Activated naive CD4-positive, alpha-beta T cell treated with anti-CD3 and anti-CD28 coated beads, Interleukin-2, amount 50 U/mL, for 24 hours (primary cell): ENCODE results near the gene SRPK3.
A peak's percentile ranks its signal among the peaks of the same experiment; 100 is the strongest.

ENCODE experiments used
- H3K27ac Mint-ChIP-seq: one replicate; pipeline ENCODE4 v1.8.0; 2021; ENCODE audit warnings: mild to moderate bottlenecking, mixed read lengths
- H3K27me3 Mint-ChIP-seq: one replicate; pipeline ENCODE4 v1.8.0; 2021; ENCODE audit warnings: mixed read lengths
- H3K36me3 Mint-ChIP-seq: one replicate; pipeline ENCODE4 v1.8.0; 2021; ENCODE audit warnings: mixed read lengths
- H3K4me1 Mint-ChIP-seq: one replicate; pipeline ENCODE4 v1.8.0; 2021; ENCODE audit warnings: mixed read lengths
- H3K4me3 Mint-ChIP-seq: one replicate; pipeline ENCODE4 v1.8.0; 2021; ENCODE audit warnings: mild to moderate bottlenecking, mixed read lengths
- H3K9me3 Mint-ChIP-seq: one replicate; pipeline ENCODE4 v1.8.0; 2021; ENCODE audit warnings: mixed read lengths

The SRPK3 gene, protein sequence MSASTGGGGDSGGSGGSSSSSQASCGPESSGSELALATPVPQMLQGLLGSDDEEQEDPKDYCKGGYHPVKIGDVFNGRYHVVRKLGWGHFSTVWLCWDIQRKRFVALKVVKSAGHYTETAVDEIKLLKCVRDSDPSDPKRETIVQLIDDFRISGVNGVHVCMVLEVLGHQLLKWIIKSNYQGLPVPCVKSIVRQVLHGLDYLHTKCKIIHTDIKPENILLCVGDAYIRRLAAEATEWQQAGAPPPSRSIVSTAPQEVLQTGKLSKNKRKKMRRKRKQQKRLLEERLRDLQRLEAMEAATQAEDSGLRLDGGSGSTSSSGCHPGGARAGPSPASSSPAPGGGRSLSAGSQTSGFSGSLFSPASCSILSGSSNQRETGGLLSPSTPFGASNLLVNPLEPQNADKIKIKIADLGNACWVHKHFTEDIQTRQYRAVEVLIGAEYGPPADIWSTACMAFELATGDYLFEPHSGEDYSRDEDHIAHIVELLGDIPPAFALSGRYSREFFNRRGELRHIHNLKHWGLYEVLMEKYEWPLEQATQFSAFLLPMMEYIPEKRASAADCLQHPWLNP

DNA sequence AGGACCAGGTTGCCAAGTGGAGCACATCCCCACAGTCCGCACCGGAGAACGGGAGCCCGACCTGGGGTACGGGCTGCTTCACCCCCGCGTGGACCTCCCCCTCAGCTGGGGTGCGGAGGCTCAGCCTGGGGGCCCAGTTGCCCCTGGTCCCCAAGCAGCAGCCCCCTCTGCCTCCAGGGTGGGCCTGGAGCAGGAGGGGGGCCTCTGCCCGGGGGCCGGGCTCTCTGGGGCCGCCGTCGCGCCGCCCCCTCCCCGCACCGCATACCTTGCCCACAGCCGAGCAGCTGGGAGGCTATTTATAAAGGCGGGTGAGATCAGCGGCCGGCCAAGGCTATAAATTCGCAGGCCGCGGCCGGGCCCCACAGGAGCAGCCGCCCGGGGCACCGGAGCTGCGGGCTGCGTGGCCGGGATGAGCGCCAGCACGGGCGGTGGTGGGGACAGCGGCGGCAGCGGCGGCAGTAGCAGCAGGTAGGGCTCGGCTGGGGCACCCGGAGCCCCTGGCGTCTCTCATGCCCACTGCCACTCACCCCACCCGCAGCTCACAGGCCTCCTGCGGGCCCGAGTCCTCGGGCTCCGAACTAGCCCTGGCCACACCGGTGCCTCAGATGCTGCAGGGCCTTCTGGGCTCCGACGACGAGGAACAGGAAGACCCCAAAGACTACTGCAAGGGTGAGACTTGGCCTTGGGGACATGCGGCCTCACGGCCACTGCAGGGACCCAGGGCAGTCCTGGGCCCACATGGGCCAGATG, at the start of gene SRPK3:
Gene SRPK3, plus strand, starts transcription at position 364 of the 750 bp plus-strand sequence. Its CDS starts 46 bp downstream, at position 410.
- Mint-ChIP-seq H3K27ac (no peak within 1 kb of the TSS), H3K9me3 (no peaks in the 10 kb centered on the region), H3K27me3 (no peaks in the 10 kb centered on the region), H3K36me3 (no peaks in the 10 kb centered on the region), H3K4me3 (no peak within 1 kb of the TSS), H3K4me1 (peaks cover 5% of the 10 kb centered on the region)

DNA sequence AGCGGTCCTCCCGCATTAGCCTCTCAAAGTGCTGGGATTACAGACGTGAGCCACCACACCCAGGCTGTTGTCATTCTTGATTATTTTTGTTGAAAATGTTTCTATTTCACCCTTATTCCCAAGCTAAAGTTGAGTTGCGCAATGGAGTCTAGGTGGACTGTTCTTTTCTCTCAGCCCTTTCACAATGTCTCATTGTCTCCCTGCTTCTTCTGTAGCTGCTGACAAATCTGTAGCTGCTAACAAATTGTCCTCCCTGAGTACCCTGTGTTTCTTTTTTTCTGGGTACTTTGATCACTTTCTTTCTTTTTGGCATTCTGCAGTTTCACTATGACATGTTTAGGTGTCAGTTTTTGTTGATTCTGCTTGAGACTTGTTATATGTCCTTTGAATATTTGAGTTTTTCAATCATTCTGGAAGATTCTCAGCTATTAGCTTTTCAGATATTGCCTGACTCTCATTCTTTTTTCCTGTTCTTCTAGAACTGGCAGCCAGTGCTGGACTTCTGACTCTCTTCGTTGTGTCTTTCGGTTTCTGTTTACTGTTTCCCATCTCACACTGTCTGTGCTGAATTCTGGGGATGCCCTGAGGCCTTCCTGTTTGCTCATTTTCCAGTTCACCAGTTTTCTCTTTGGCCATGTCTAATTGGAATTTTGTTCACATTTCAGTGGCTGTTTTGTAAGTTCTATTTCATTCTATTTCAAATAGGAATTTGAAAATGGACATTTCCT, 49.6 kb upstream of the SRPK3 start:
- Mint-ChIP-seq H3K27ac (no peak overlapping the region), H3K4me3 (no peak overlapping the region), H3K4me1 (peaks cover 30% of the 10 kb centered on the region), H3K27me3 (no peaks in the 10 kb centered on the region), H3K9me3 (no peaks in the 10 kb centered on the region), H3K36me3 (peaks cover 8% of the 10 kb centered on the region)

DNA sequence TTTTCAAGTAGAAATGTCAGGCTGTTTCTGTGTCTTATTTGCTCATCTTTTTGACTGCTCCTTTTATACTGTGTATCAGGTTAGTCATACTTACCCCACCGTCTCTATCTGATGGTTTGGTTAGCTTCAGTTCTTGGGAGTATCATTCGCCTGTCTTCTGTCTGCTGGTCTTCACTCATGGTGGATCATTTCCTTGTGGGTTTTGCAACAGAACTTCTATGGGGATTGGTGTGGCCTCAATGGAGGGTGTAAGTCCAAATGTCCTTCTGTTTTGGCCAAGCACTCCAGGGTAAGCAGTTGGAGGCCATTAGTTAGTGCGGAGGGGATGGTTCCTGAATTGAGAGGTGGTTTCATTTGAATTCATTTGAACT, 49.0 kb upstream of the SRPK3 start:
- H3K36me3 Mint-ChIP-seq: peaks cover 8% of the 10 kb centered on the region
- H3K4me1 Mint-ChIP-seq: peaks cover 28% of the 10 kb centered on the region
- no peaks in the 10 kb centered on the region for H3K27me3 Mint-ChIP-seq
- H3K4me3 Mint-ChIP-seq: no peak overlapping the region
- H3K9me3 Mint-ChIP-seq: no peaks in the 10 kb centered on the region
- H3K27ac Mint-ChIP-seq: no peak overlapping the region

DNA sequence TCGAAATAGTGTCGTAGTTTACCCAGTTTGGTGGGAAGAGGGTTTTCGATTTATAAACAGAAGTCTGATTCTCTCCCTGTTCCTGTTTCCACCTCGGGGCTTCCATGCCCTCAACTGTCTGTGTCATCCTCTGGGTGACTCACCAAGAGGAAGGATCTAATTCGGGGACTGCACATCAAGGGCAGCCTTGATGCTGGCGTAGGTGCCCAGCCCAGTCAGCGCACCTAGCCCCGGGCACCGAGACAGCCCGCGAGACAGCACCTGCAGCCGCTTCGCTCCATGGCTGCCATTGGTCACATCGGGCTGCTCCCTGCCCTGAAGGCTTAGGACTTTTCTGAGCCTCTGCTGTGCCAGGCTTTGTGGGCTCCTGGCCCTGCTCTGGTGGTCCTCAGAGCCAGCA, 48.4 kb upstream of the SRPK3 start:
- H3K4me3 Mint-ChIP-seq: no peak overlapping the region
- H3K36me3 Mint-ChIP-seq: peaks cover 8% of the 10 kb centered on the region
- no peaks in the 10 kb centered on the region for H3K27me3 Mint-ChIP-seq
- no peak overlapping the region for H3K27ac Mint-ChIP-seq
- peaks cover 22% of the 10 kb centered on the region for H3K4me1 Mint-ChIP-seq
- no peaks in the 10 kb centered on the region for H3K9me3 Mint-ChIP-seq

DNA sequence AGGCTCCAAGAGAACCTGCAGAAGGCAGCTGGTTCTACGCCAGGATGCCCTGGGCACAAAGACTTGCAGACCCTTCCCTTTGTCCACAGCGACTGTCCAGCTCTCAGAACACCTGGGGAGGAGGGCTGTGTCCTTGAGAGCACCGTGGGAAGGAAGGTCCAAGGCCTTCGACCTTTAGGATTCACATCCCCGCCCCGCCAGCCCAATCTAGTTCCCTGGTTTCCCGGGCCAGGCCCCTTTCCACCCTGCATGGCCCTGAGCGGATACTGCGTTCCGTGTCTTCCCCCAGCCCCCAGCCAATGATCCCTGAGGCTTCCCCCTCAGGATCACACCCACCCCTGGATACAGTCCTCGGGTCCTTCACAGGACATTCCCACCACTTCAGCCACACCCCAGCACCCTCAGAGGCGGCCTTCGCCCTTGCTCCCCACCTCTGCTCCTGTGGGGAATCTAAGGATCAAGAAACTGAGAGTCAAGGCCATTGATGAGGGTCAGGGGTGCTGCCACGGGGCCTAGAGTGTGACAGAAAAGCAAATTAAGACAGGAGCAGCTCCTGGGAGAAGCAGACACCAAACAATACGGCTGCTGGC, 47.1 kb upstream of the SRPK3 start:
- Mint-ChIP-seq H3K36me3 (peaks cover 8% of the 10 kb centered on the region), H3K9me3 (no peaks in the 10 kb centered on the region), H3K4me1 (peaks cover 21% of the 10 kb centered on the region), H3K4me3 (no peak overlapping the region), H3K27me3 (no peaks in the 10 kb centered on the region), H3K27ac (no peak overlapping the region)

DNA sequence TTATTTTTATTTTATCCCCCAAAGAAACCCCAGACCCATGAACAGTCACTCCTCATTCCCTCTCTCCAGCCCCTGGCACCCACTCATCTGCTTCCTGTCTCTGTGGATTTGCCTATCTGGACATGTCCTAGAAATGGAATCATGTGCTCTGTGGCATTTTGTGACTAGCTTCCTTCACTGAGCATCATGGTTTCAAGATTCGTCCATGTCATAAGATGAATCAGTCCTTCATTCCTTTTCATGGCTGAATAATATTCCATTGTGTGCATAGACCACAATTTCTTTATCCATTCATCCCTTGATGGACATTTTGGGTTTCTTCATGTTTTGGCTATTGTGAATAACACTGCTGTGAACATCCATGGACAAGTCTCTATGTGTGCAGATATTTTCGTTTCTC, 46.0 kb upstream of the SRPK3 start:
- Mint-ChIP-seq H3K27me3 (no peaks in the 10 kb centered on the region), H3K4me1 (peaks cover 21% of the 10 kb centered on the region), H3K36me3 (peaks cover 8% of the 10 kb centered on the region), H3K4me3 (no peak overlapping the region), H3K9me3 (no peaks in the 10 kb centered on the region), H3K27ac (no peak overlapping the region)

DNA sequence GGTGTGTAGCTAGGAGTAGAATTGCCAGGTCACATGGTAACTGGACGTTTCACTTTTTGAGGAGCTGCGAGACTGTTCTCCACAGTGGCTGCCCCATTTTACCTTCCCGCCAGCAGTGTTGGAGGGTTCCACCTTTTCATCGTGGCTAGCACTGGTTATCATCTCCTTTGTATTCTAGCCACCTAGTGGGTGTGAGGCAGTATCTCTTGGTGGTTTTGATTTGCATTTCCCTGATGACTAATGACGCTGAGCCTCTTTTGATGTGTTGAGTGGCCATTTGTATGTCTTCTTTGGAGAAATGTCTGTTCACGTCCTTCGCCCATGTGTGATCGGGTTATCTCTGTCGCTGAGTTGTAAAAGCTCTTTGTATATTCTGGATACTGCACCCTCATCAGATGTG, 45.6 kb upstream of the SRPK3 start:
- H3K27me3 Mint-ChIP-seq: no peaks in the 10 kb centered on the region
- H3K27ac Mint-ChIP-seq: no peak overlapping the region
- H3K36me3 Mint-ChIP-seq: peaks cover 8% of the 10 kb centered on the region
- peaks cover 24% of the 10 kb centered on the region for H3K4me1 Mint-ChIP-seq
- no peaks in the 10 kb centered on the region for H3K9me3 Mint-ChIP-seq
- H3K4me3 Mint-ChIP-seq: no peak overlapping the region

DNA sequence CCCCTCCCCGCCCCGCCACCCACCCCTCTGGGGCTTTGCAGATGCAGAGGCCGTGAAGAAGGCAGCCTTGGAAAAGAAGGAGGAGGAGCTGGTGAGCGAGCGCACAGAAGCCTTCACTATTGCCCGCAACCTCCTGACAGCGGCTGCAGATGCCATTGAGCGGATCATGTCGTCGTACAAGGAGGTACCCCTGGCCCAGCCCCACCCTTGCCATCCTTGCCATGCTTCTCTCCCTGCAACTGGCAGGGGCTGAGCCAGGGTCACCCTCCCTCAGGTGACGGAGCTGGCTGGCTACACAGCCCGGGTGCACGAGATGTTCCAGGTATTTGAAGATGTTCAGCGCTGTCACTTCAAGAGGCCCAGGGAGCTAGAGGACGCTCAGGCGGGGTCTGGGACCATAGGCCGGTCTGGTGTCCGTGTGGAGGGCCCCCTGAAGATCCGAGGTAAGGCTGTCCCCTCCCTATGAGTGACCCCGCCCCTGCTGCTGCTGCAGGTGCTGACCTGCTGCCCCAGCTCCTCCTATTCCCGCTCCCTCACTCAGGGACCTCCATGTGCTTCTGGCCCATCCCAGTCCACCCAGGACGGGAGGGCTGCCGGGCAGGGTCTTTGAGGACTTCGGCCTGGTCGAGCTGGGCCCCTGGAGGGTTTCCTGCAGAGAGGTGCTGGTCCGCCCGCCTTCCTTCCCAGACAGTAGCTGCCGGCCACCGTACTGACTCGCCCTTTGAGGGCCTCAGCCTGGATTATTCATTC, 44.6 kb upstream of the SRPK3 start:
- Mint-ChIP-seq H3K27ac (no peak overlapping the region), H3K4me3 (no peak overlapping the region), H3K27me3 (no peaks in the 10 kb centered on the region), H3K4me1 (peaks cover 27% of the 10 kb centered on the region), H3K36me3 (peaks cover 7% of the 10 kb centered on the region), H3K9me3 (no peaks in the 10 kb centered on the region)

DNA sequence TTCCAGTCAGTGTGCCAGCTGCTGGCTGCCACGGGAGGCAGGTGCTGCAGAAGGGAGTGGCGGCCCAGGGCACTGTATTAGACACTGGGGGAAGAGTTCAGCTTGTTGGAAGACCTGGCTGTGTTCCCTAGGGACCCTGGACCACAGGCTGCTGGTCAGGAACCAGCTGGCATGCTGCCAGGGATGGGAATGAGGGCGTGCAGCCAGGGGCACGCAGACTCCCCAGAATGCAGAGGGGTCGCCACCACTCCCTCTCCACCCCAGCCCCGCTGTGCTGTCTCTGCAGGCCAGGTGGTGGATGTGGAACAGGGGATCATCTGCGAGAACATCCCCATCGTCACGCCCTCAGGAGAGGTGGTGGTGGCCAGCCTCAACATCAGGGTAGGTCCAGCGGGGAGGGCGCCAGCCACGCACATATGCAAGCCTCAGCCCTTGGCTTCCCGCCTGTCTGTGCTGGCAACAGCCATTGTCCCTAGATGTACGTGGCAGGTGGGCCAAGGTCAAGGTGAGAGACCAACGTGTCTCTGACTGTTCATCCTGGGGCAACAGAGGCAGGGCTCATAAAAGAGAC, 43.9 kb upstream of the SRPK3 start:
- Mint-ChIP-seq H3K27me3 (no peaks in the 10 kb centered on the region), H3K36me3 (peaks cover 2% of the 10 kb centered on the region), H3K4me1 (peaks cover 21% of the 10 kb centered on the region), H3K27ac (no peak overlapping the region), H3K4me3 (no peak overlapping the region), H3K9me3 (no peaks in the 10 kb centered on the region)

DNA sequence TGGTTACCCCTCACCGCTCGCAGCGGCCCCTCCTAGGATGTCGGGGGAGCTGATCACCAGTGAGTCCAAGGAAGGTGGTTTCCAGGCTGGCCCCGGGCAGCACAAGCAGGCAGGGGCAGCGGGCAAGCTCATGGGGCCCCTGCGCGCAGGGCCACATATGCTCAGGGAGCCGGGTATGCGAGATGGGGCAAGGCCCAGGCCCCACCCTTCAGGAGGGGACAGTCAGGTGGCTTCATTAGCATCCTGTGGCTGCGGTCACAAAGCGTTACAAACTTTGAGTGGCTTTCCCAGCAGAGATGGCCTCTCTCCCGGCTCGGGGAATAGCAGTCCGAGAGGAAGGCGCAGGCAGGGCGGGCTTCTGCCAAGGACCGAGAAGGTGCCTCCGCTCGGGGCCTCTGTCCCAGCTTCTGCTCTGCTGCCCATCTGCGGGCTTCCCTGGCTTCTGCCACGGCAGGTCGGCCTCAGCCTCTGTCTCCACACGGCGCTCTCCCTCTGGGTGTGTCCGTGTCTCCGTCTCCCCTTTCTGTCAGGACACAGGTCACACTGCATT, 42.7 kb upstream of the SRPK3 start:
- Mint-ChIP-seq H3K27me3 (no peaks in the 10 kb centered on the region), H3K36me3 (peaks cover 2% of the 10 kb centered on the region), H3K4me1 (peaks cover 21% of the 10 kb centered on the region), H3K27ac (no peak overlapping the region), H3K4me3 (no peak overlapping the region), H3K9me3 (no peaks in the 10 kb centered on the region)

DNA sequence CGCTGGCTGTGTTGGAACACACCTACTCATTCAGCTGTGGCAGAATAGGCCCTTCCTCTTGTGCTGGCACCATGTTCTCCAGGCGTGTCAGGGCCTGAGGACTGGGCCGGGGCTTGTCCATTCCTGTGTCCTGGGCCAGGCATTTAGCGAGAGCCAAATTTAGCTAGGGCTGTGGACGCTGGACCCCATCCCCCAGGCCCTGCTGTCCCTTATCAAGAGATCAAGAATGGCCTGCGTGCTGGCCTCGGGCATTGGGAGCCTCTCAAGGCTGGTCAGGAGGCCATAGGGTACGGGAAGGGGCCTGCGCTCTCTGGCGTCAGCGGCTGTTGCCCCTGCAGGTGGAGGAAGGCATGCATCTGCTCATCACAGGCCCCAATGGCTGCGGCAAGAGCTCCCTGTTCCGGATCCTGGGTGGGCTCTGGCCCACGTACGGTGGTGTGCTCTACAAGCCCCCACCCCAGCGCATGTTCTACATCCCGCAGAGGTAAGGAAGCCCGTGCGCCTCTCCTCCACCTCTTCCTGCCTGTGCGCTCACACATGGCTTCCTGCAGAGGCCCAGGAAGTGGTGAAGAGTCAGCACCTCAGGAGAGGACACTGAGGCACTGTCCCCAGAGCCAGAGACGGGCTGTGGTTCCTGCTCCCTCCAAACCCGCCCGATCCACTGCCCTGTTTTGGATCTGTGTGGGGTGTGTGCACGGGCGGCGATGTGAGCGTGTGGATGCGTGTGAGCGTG, 40.9 kb upstream of the SRPK3 start:
- Mint-ChIP-seq H3K4me1 (peaks cover 20% of the 10 kb centered on the region), H3K36me3 (peaks cover under 1% of the 10 kb centered on the region), H3K27me3 (no peaks in the 10 kb centered on the region), H3K27ac (peak overlapping the region; percentile 17), H3K4me3 (peak overlapping the region; percentile 4), H3K9me3 (no peaks in the 10 kb centered on the region)

DNA sequence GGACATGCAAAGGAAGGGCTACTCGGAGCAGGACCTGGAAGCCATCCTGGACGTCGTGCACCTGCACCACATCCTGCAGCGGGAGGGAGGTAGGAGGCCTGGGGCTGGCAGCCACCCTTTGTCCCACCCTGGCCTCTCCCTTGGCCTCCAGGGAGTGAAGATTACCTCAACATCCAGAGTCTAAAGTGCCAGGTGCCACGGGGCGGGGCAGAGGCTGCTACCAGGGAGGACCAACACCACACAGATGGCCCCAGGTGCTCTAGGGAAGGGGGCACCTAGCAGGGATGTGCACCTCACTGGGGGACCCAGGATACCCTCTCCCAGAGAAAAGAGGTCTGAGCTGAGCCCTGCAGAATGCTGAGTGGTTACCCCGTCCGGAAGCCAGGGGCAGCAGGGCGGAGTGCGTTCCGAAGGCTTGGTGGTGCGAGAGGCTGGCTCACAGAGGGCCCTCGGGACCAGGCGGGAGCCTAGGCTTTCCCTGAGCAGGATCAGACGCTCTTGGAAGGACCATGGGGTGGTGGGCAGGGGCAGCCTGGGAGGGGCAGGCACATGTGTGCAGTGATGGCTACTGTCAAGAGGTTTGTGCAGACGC, 40.1 kb upstream of the SRPK3 start:
- H3K4me3 Mint-ChIP-seq: no peak overlapping the region
- no peaks in the 10 kb centered on the region for H3K36me3 Mint-ChIP-seq
- no peak overlapping the region for H3K27ac Mint-ChIP-seq
- no peaks in the 10 kb centered on the region for H3K9me3 Mint-ChIP-seq
- peaks cover 12% of the 10 kb centered on the region for H3K4me1 Mint-ChIP-seq
- H3K27me3 Mint-ChIP-seq: no peaks in the 10 kb centered on the region

DNA sequence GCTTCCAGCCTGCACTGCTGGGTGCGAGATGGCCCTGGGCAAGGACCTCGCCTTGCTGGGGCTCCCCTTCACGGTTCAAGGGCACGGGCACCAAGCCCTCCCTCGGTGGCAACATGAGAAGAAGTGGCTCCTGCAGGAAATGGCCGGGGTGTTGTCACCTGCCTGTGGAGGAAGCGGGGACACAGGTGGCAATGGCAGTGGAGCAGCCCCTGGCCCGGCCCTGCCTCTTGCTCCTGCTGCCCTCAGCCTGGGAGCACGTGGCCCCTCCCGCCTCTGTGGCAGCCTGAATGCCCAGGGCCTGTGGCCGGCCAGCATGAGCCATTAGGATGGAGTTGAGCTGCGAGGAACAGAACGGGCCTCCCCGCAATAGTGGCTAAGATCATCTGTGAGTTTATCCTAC, 39.4 kb upstream of the SRPK3 start:
- H3K9me3 Mint-ChIP-seq: no peaks in the 10 kb centered on the region
- H3K27ac Mint-ChIP-seq: no peak overlapping the region
- H3K27me3 Mint-ChIP-seq: peaks cover 1% of the 10 kb centered on the region
- H3K4me1 Mint-ChIP-seq: peaks cover 12% of the 10 kb centered on the region
- no peaks in the 10 kb centered on the region for H3K36me3 Mint-ChIP-seq
- H3K4me3 Mint-ChIP-seq: no peak overlapping the region
